GM19351 (cell line): Measurements from ENCODE around the gene NR2C2AP.

Source experiments
- ATAC-seq: cut with Tn5 transposase; IDR thresholded peaks from one replicate; pipeline ENCODE4 v1.9.1; 2021; ENCODE audit warnings: mild to moderate bottlenecking, moderate library complexity; ENCODE audit not compliant: unreplicated experiment

NR2C2AP gene

DNA sequence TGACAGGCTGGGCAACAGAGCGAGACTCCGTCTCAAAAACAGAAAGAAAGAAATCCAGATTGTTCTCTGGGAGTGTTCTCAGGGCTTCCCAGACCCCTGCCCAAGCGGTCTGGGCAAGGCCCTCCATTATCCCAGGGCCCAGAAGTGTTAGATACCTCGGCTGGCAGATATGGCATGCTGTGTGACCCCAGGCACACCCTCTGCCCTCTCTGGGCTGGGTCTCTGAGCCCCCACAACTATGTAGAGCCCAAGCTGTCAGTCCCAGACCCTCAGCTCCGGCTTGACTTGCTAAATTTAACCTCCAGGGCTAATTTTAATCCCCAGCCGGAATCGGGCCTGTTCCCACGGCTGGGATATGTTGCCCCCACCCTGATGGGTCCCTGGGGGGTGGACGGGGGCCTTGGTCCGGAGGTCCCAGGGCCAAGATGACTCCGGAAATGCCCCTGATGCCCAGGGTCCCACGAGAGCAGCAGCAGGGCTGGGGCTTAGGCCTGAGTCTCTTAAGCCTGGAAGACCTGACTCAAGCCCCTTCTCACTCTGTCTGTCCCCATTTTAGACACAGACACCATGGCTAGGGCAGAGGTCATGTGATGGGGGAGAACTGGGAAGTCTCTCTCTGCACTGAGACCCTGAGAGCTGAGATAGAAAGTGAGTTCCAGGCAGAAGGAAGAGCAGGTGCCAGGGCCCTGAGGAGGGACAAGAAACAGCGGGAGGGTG is 50.4 kb downstream of the NR2C2AP start:
- ATAC-seq, result no peak

DNA sequence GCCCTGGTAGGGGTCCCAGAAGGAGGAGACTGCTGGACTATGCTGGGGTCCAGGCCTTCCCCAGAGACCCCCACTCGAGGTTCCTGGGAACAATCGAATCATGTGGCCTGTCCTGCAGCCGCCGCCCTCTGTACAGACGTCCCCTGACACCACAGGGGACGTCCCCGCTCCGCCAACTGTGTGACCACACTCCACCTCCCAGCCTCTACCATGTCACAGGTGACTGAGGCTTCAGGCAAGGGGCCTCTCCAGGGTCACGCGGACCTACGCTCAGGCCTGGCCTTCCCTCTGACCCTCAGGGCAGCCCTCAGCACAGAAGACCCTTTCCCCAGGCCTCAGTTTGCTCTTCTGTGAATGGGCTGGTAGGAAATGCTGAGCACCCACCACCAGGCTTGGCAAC is 51.8 kb downstream of the NR2C2AP start:
- ATAC-seq, result peak; percentile 62
